NCI-H2227 (cell line): ENCODE results near the gene CYTIP.

Source experiments
- DNase-seq: peaks from one replicate; lab custom pipeline; 2025; ENCODE audit not compliant: unreplicated experiment; lab: John Stamatoyannopoulos, UW

Gene CYTIP

DNA sequence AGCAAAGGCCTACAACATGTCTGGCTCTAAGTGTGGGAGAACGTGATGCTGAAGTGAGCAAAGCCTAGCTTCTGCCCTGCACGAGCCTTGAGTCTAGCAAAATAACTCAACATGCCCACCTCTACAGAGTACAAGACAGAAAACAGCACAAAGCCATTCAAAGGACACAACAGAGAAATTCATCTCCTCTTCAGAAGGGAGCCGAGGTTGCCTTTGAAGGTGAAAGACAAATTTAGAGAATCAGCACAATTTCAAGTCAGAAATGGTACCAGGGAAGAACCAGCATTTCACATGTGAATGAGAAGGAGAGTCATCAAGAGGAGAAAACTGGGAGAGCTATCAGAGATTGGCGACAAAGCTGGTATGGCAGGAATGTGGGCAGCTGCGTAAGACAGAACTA is 21.7 kb upstream of the CYTIP start:
- no peak for DNase-seq

DNA sequence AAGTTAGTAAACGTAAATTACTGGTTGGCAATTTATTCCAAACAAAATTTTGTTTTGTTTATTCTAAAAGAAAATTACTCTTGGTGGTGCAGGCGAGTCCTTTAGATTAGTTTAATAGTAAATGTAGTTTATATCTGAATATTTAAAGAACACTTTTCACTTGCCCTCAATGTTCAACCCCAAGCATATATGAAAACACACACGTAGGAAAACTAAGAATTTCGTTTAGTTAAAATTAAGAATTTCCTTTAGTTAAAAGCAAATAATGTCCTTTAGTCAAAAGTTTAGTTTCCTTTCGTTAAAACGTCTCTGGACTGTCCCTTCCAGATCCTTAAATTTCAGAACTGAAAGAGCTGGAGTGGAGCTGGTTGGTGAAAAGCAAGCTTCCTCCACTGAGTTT is 19.1 kb upstream of the CYTIP start:
- DNase-seq = no peak

DNA sequence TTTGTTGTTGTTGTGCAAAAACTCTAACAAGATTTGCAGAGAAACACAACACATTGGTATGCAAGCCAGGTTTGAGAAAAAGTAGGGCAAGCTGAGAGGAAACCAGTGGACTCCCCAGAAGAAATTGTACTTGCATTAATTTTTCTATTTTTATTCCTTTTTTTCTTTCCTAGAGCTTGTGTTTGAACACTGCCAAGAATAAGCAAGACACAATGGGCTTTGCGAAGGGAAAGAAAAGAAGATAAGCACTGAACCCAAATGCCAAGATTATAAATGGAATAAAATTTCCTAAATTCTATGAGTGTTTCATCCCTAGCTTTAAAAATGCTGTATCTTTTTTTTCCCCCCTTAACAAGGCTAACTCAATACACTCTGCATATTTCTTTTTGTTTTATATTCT is 17.0 kb upstream of the CYTIP start:
- no peak for DNase-seq

DNA sequence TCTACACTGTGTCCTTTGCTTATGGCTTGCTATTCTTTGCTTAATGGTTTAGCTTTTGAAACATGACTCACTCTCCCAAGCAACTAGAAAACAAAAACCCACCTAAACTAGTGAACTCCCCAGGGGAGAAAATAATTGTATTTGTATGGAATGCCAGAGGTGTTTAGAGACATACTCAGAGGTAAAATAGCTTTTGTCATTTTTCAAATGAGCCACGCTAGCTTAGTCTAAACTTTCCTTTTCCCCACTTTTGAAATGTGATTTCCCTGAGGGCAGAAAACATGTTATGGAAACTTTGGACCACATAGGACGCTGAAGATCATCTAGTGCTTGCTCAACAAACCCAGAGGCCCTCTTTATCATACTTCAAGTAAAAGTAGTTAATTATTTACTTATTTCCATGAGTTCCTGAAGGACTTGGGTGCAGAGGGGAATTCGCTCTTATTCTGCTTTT is 16.5 kb upstream of the CYTIP start:
- no peak for DNase-seq

DNA sequence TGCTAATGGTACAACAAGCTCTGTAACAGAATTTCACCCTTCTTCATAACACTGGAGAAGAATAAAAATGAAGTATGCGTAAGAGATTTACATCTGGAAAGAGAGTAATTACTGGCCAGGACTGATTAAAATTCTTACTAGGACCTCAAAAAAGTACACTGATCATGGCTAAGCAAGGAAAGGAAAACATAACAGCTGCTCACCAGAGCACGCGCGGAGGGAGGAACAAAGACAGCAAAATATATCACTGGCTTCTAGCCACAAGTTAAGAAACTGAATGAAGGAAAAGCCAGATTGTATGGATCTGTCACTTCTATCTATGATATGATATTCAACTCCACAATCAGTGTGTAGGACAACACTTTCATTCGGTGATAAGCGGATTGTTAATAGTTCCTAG is 15.6 kb upstream of the CYTIP start:
- no peak for DNase-seq

DNA sequence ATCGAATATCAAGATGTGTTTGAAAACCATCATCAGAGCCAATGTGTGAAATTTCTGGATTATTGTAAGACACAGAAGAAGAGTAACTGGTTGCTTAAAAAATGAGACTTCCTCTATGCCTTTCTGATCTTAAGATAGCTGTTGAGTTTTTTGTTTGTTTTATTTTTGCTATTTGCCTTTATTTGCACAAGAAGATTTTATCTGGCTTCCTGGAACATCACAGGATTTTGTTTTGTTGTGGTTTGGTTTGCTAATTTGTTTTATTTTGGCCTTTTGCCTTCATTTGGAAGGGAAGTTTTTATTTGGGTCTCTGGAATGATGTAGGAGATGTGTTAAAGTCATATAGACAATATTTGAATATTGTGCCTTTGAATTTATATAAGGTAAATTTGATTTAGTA is 3.9 kb upstream of the CYTIP start:
- no peak for DNase-seq

DNA sequence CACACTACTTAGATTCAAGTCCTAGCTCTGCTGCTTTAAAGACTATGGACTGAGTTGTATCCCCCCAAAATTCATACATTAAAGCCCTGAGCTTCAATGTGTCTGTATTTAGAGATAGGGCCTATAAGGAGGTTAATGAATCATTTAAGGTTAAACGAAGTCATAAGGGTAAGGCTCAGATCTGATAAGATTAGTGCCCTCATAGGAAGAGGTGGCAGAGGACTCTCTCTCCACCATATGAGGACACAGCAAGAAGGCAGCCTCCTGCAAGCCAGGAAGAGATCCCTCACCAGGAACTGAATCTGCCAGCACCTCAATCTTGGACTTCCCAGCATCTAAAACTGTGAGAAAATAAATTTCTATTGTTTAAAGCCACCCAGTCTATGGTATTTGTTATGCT is 3.1 kb upstream of the CYTIP start:
- DNase-seq = no peak

DNA sequence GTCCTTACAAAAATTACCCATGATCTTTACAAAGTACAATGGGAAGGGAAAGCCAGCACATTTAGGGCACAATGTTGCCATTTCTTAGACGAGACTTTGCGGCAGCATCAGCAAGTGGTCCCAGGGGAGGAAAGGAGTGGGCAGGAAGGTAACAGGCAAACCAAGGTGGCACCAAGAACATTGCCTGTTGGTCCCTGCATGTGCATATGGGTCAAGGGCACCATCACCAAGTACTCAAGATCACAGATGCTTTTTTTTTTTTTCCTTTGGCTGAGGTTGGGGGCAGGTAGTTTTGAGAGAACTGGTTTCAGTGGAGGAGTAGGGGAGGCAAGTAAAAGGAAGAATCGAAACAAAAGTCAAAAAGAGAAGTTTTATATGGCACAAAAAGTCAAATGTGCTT is 752 bp upstream of the CYTIP start:
- no peak for DNase-seq

DNA sequence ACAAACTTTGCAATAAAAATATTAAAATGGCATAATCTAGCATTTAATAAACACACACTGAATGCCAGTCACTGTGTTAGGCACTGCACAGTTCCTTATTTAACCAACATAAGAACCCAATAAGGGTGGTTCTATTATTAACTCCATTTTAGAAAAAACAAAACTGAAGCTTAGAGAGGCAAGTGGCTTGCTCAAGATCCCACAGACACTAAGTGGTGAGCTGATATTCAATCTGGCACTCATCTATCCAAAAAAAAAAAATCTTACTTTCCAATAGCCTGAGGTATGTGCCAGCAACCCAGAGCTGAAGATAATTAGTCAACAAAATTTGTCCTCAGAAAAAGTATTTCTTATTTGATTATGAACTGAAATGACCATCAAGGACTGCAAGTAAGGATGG is 799 bp downstream of the CYTIP start:
- no peak for DNase-seq

DNA sequence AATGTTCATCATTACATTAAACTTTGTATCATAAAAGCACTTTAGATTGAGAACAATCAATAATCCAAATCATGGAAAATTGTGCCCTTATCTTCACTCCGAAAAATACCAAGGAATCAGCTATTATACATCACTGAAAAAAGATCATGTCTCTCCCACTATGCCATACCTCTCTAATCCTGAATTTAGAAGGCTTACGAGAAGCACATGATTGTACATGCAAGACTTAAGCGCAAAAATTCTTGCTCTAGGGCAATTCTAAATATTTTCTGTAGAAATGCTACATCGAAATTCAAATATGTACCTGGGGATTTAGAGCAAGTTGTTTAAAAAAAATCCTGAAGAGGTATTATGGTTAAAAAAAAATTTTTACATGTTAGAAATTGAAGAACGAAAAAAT is 1.3 kb downstream of the CYTIP start:
- DNase-seq = no peak

DNA sequence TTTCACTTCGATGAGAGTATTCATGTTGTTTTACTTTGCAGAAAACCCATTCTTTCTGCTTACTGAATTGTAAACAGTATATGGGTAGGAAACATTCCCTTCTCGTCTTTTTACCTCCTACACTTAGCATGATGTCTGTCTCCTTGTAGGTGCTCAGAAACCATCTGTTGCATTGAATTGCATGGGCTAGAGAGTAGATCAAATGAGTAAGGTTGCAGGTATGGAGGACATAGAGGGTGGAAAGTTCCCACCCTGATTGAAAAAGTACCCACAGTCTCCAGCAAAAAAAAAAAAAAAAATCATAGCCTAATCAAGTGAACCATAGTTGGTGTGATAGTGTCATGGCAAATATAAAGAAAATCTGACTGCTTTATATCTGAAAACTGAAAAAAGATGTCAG is 1.7 kb downstream of the CYTIP start:
- DNase-seq = no peak

DNA sequence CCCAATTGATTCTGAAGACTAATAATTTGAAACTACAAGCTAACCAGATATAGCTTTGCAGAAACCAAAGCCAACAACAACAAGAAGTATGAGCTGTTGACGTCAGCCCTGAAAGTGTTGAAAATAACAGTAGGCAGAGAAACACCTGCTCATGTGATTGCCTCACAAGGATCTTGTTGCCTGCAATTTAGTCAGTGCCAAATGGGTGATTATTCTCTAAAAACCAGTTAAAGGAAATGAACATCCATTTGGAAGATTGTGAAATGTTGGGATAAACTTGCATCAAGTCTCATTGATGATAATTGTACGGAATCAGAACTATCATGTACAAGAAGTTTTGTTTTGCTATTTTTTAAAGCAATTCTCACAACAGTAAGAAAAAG is 2.8 kb downstream of the CYTIP start:
- no peak for DNase-seq

DNA sequence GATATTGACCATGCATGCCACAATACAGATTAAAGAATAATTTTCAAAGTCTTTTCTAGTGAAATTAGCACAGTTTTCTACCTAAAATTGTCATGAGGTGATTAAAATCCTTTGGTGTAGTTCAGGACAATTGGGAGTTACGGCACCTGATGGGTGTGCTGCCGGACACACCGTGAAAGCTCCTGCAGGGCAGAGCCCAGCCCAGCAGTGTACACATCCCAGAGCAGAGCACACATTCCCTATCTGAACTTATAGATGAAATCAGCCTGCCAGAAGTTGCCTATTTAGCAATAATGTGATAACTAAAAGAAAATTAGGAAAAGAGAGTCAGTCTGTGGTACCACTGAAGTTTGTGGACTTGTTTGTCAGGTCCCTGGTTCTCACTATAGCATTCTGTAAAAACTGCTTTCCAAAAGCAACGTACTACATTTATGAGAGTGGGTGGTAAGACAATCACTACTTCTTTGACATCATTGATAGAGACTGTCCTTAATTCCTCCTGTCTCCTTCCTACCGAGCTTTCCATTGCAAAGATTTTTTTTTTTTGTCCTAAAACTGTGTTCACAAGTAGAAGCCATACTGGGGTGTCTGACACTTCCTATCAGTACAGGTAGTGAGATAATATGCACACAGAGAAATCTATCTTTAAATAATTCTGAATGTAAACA is 3.4 kb downstream of the CYTIP start:
- DNase-seq = no peak

DNA sequence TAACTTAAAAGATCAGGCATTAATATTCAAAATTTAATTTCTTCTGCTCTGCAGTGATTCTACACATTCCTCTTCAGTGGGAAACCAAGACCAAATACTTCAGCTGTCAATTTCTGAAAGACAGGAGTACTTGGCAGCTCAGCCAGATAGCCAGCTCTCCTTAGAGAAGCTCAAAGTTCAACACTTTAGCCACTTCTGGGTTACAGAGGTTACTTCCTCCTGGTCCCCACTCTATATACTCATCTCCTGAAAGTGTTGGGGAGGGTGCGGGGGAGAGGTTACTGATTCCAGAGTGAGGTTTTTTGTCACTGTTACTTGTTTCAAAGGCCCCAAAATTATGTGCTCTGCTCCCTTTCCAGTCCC is 4.1 kb downstream of the CYTIP start:
- DNase-seq = no peak

DNA sequence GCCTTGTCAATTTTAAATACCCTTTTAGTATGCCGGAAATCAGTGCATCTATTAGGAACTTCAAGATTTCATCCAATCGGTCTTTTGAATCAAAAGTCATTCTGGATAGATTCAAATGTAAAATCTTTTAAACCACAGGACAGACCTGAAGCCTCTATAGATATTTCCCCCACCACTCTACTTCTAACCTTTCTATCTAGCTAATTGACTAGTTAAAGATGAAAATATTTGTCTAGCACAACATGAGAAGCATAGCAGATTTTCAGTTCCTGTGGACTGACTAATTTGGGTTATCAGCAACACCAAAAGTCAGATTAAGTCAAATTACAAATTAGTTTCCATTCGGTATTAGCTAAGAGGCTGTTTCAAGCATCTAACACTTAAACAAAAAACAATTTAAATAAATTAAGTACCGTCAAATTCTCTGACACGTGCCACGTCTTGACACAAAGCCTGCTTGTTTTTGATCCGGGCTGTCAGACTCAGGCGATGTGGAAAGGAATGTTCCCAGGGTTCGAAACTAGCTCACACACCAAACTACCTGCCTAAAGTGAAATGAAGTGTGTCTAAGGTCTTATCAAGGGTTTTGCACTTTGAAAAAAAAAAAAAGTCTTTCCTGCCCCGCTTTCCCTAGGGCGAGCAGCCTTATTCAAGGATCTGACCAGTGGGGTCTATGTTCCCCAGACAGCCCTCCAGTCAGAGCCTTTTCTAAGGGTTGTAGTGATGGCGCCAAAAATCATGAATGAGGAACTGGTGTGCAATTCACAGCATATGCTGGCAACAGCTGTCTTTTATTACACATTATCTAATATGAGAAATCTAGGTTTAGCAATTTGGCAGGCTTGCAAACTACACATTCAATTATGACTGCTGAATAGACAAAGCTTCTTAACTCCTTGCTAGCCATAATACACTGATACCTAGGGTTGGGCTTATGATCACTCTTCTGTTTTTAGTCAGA is 4.7 kb downstream of the CYTIP start:
- DNase-seq = no peak

DNA sequence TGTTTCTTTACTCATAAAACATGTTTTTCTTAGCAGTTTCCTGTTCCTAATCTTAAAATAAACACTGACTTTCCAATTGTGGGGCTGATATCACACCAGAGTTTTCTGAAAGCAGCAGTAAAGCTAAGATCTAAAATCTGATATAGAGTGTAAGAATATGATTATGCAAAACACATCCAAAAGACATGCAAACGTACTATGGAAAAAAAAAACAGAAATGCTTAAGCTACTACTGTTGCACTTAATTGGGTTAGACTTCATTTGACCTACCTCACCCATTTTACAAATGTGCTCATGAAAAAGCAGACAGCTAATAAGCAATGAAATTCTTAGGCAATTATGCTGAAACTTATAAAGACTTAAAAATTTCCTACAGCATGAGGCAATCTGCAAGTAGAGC is 10.5 kb downstream of the CYTIP start:
- DNase-seq = no peak

DNA sequence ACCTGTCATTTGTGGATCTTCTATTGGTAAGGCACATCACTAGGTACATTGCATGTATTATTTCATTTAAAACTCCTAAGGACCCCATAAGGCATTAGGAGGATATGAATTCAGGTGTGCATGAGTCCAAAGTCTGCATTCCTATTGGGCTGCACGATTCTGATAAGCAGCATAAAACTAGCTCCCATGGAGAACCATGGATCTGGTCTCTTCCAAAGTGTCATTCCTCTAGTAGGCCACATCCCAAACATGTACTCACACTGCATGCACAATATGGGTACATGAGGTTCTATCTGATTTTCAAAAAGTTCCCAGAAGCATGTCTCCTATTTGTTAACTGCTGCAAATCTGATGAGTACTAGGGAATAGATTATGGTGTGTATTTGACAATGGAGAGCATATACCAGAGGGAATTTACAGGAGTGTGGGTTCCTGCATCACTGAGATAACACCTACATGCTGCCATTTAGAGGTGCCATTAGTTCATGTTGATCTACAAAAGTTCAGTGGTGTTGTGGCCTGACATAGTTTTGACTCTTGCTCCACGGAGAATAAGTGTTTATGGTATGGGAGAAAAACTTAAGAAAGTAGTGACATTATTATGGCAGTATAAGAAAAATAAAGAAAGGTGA is 11.3 kb downstream of the CYTIP start:
- DNase-seq = no peak

DNA sequence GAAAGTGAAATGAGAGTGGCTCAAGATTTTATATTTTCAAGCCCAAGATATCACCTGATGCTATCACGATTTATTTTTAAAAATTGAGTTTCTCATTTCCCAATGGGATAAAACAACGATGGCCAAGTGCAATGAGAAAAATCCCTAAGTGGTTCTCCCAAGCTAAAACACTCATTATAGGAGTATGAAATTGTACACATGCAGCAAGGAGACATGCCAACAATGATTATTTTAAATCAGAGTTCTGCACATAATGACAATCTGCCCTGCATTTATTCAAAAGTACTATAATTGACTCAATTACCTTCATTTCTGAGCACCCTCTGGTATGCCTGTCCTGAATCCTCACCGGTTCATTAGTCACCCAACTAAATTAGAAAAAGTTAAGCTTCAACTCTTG is 12.7 kb downstream of the CYTIP start:
- no peak for DNase-seq

DNA sequence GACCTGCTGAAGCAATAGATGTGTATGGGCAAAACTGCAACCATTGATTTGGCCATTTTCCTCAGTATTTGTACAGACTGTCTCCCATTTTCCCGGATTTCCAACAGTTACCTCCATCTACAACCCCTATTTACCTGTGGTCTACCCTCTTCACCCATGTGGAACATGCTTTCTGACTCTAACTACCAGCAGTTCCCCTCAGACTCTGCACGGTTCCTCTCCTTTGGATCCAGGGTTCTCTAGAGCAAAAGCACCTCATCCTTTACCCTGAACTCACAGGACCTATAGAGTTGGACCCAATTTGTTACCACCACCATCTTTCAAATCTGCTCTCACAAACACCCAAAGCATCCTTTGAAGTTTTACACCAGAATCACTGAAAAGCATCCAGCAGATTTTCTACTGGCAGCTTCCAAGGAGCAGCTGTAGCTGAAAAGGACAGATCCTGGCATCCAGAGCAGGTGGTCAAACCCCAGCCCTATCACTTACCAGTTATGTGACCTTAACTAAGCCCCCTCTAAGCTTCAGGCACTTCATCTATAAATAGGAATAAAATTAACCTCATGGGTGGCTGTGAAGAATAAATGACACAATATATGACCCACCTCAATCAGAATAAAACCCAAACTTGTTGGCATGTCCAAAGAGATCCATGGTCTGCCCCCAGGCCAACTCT is 15.3 kb downstream of the CYTIP start:
- DNase-seq = no peak

DNA sequence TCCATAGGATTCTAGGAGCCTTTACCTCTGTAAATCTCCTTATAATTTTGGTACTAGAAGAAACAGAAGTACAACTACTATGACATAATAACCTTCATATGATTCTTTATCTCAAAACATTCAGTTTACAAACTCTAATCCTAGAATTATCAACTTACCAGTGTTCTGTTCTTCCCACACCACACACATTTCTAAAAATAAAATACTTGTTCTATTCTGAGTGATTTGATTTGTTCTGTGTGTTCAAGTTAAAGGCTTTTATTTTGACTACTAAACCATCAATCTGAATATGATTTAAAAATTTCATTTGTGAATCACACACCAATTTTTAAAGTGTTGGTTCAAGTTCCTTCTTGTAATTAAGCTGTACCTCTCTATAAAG is 16.0 kb downstream of the CYTIP start:
- no peak for DNase-seq
